Testis (tissue), 2 donors: Measurements from ENCODE around the gene LRFN5.

Experiments
- CTCF ChIP-seq, 3 experiments: fragments of 450-650 bp in 2 of 3; fragments of 200-600 bp in 1 of 3; sonication (generic) in 1 of 3; IDR thresholded peaks; one replicate each; pipeline ENCODE4 v1.5.1; 2016 to 2019; ENCODE audit warnings: antibody characterized with exemption in 3 of 3, mild to moderate bottlenecking in 2 of 3, moderate library complexity in 1 of 3
- POLR2A ChIP-seq: fragments of 450-650 bp; IDR thresholded peaks from one replicate; pipeline ENCODE4 v1.6.1; 2017; ENCODE audit warnings: antibody characterized with exemption, mild to moderate bottlenecking, moderate library complexity

- TF ChIP-seq CTCF (IDR thresholded peaks at IDR 0.05): no peak
- TF ChIP-seq POLR2A: no peak
These were observed 210.9 kb downstream of the LRFN5 start for GRCh38 chr14:41817626-41818025.
